ENCODE measurements around the gene PNMA6F.

GRCh38 chrX:153317306-153317705, 4.3 kb downstream of the PNMA6F start:
- TF ChIP-seq CTCF (IDR thresholded peaks at IDR 0.05; ENCODE audit: low read depth, low read length, poor library complexity, severe bottlenecking) (no peak), EZH2phosphoT487 (IDR thresholded peaks at IDR 0.05; ENCODE audit: borderline replicate concordance, low read length) (no peak)
